Renal cortical epithelial cell (primary cell): Measurements from ENCODE around the gene WDR48. TPM values are rescaled to one million over a fixed set of nuclear protein-coding genes. Genes with fewer than 3 reads are reported as not detected.
A peak's percentile ranks its signal among the peaks of the same experiment; 100 is the strongest.

Source experiments
- DNase-seq: peaks from one replicate; pipeline ENCODE4 v3.0.0-alpha.2; 2011; ENCODE audit warnings: low read depth
- total RNA-seq: library from RNA; depleted of rRNA; stranded (reverse); fragments of >200 nt; gene quantifications from 2 replicates; pipeline ENCODE4 v1.2.3, GENCODE V29; 2014

WDR48 gene
- total RNA-seq, 1 donor from 2014 or later: 71.4 TPM

DNA sequence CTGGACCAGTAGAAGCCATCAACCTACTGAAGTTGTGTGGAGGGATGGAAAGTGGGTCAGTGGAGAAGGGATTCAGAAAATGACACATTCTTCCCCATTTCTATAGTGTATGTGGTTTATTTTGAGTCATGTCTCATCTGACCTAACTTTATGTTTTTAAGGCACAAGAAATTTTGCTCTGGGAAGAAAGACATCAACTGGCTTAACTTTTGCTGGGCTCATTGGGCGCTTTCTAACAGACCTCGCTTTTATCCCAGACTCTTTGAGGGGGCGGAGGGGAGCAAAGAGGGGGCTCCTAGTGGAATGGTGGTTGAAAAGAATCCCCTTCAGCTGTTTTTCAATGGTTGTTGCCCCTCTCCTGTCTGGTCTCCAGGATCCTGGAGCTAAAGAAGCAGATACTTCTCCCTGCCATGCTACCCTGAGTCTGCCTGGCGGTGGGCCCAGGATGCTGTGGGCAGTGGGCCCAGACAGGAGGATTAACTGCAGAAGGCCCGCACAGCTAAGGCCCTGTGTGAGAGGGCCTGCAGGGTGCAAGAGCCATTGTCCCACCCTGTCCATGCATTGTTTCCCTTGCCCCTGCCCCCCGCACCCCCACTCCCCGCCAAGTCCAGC lies 87.1 kb downstream of the WDR48 start:
- no peak for DNase-seq

DNA sequence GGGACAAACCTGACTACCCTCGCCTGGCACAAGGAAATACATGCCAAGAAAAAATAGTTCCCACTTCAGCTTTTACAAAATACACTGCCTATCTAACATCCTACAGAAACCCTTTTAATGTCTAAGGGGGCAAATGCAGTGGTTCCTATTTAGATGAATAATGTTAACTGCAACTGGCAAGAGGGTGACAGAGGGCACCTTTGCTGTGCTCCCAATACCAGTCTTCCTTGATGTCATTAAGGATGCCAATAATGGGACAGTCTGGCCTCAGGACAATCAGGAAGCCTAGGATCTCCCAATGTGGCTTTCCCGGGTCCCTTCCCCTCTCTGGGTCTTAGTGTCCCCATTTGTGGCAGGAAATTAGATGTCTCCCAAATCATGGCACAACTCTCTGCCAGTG lies 87.6 kb downstream of the WDR48 start:
- no peak for DNase-seq

DNA sequence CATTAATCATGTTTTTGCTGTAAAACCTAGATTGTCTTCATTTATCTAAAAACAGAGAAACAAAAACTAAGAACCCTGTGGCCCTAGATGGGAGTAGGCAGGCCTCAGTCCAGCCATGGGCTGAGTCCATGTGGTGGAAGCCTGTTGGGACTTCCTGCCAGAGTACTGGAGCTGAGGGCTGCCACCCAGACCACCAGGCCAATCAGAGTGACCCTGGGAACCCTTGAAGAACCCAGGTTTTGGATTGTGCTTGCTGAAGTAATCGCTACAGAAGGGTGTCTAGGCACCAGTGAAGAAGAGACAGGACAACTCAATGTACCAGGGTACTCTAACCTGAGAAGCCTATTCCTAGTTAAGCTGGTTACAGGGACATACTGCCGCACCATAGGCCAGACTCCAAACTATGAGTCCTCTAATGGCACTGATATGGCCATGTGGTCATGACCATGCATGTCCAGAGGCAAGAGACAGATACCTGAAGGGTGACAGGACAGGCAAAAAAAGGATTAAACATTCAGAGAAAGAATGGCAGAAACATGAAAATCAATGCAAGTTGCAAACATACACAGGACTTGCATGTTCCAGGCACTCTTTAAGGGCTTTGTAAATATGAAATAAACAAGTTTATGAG lies 88.6 kb downstream of the WDR48 start:
- DNase-seq: no peak

DNA sequence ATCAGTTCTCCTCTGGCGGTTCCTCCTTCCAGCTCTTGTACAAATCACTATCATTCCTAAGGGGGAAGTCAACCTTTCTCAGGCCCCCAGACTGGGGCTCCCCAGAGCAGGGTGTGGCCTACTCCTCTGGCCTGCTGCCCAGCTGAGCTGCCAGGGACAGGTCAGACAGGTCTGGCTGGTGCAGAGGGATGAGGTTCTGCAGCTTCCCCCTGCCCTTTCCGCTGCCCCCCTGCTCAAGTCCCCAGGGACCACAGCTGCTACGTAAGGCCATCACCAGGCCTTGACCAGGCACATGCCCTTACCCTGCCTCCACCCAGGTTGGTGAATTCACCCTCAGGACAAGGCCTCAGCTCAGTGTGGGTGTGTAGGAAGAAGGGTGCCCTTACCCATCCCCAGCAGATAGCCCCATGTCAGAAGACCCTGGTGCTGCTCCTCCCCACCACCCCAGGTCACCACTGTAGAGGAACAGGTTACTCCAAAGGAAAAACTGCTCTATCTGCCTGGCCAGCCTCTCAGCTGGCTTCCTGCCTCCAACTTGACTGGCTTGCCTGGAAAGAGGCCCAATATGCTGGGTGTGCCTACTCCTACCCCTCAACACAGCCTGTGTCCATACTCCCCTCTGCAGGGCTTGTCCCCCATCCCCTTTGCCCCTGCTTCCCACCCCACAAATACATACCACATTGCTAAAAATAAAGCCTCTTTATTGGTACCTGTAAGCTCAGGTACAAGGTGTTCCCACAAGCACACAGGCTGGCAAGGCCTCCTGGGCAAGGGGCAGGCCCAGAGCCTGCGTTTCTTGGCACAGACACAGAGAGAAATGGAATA lies 89.6 kb downstream of the WDR48 start:
- DNase-seq: peak; percentile 44

DNA sequence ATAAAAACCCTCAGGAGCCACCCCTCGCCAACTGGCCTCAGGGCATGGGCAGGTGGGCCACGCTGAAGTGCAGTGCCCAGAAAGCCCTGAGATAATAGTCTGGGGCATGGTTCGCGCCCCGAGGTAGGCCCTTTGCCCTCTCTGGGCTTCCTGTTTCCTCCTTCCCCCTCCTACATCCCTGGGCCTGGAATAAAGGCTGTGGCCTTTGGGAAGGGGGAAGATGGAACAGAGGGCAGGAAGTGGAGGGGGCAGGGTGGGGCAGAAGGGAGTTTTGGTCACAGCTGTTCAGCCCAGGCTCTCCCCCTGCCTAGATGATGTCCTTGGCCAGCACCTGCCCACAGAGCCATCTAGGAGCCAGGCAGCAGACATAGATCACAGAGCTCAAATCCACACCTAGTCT lies 90.3 kb downstream of the WDR48 start:
- DNase-seq: no peak

DNA sequence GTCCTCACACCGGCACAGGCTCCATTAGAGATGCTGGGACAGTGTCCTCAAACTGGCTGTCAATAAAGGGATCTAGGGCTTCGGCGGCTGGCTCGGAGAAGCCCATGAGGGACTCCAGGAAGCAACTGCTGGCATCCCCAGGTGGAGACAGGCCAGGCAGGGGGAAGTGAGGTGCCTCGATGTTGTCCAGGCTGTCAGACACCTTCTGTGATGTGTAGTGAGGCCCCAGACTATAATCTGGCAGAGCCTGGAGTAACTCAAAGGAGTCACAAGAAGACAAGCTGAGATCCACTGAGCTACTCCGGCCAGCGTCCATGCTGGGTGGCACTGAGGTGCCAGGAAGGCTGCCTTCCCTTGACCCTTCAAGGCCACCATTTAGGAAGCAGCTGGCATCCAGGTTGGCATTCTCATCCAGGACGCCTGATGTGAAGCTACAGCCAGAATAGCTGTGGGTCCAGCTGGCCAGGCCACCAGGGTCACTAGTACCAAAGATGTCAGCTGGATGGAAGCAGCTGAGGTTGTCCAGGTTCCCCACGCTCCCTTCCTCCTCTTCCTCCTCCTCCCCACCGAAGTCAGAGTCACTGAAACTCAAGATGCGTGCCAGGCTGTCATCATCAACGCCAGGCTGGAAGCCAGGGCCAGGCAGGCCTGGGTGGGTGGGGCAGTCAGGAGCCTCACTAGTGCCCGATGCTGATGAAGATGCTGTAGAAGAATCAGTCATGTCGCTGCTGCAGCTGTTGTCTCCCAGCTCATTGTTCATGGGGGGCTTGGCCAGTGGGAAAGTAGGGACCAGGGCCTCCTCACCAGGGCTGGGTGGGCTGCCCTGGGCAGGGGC lies 91.5 kb downstream of the WDR48 start:
- DNase-seq: no peak

DNA sequence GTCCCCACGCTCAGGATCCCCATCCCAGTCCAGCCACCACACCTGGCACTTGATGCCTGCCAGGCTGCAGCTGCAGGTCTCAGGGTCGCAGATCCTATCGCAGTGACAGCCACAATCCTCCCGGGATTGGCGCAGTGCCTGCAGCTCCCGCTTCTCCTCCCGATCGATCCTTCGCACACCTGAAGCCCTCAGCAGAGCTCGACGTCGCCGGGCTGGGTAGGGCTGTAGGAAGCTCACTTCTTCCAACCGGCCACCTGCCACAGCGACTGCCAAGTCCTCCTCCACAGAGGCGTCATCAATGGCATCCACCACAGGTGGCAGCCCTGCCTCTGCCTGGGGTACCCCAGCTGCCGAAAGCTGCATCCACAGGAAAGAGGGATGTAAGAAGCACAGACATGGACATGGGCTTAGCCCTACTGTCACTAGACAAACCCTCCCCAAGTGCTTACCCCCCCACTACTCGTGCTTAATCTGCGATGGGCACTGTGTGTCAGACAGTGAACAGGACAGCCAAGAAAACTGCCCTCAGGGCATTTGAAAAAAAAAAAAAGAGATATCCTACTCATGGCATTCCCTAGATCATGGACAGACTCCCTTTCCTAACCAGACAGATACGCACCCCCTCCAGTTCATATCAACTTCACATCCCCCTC lies 92.4 kb downstream of the WDR48 start:
- DNase-seq: no peak

DNA sequence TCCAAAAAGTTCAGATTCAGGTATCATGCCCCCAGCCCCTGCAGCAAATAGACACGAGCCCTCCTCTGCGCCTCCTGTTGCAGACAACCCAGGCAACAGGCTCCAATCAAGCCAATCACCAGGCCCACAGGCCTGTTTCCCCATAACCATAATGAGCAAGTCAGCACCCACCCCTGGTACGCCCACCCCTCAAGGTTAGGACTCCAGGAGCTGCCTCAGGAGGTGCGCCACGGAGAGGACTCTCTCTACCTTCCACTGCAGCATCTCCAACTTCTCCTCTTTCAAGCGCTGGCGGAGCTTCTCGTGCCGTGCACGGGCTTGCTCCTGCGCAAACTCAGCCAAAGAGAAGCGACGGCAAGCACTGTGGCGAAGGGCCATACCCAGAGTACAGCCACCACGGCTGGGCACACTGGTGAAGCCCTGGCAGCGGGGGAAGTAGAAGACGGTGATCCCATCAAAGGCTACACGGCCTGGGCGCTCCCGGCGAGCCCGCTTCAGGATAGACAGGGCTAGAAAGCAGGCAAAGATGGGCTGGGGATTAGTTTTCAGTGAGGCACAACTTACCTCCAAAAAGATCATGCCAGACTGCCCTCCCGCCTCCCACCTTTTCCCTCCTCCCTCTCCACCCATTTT lies 93.0 kb downstream of the WDR48 start:
- DNase-seq: no peak

DNA sequence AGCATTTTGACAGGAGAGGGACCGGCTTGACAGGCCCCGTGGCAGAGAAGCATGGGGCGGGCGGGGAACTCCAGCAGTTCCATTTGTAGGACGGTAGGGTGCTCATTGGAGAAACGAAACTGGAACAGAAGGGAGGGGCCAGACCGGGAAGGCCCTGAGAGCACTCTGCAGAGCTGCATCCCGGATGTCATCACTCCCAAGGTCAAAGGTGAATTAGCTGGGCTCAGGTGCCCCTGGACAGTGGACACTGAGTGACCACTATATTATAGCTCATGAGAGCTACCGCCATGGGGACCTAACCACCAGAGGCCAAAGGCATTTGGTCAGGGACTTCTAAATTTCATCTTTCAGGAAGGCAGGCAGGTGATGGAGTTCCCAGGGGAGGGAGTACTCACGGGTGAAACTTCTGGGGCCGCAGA lies 94.3 kb downstream of the WDR48 start:
- no peak for DNase-seq

Other genes with a start within 250 kb of the WDR48 start
- not detected in 2 replicates for gene SCN10A, start 235.8 kb upstream of the WDR48 start, total RNA-seq
- gene SCN11A, start 72 bp upstream of the WDR48 start, total RNA-seq: under 0.01 and 0.15 TPM in 2 replicates
- gene GORASP1, start 55.6 kb downstream of the WDR48 start, total RNA-seq: 31.8 and 35.8 TPM in 2 replicates
- 2.1 and 4.7 TPM in 2 replicates for gene TTC21A, start 55.7 kb downstream of the WDR48 start, total RNA-seq
- 12.3 and 16.1 TPM in 2 replicates for gene CSRNP1, start 101.6 kb downstream of the WDR48 start, total RNA-seq
- not detected in 2 replicates for gene XIRP1, start 140.6 kb downstream of the WDR48 start, total RNA-seq
- gene CX3CR1, start 228.0 kb downstream of the WDR48 start, total RNA-seq: 0.17 TPM in 1 of 2 replicates, not detected in the other